GM21717 (cell line): ENCODE data around the gene CACTIN.

Experiments used
- ATAC-seq: cut with Tn5 transposase; IDR thresholded peaks from one replicate; pipeline ENCODE4 v1.9.1; 2021; ENCODE audit warnings: mild to moderate bottlenecking, moderate library complexity; ENCODE audit not compliant: unreplicated experiment

CACTIN gene

DNA sequence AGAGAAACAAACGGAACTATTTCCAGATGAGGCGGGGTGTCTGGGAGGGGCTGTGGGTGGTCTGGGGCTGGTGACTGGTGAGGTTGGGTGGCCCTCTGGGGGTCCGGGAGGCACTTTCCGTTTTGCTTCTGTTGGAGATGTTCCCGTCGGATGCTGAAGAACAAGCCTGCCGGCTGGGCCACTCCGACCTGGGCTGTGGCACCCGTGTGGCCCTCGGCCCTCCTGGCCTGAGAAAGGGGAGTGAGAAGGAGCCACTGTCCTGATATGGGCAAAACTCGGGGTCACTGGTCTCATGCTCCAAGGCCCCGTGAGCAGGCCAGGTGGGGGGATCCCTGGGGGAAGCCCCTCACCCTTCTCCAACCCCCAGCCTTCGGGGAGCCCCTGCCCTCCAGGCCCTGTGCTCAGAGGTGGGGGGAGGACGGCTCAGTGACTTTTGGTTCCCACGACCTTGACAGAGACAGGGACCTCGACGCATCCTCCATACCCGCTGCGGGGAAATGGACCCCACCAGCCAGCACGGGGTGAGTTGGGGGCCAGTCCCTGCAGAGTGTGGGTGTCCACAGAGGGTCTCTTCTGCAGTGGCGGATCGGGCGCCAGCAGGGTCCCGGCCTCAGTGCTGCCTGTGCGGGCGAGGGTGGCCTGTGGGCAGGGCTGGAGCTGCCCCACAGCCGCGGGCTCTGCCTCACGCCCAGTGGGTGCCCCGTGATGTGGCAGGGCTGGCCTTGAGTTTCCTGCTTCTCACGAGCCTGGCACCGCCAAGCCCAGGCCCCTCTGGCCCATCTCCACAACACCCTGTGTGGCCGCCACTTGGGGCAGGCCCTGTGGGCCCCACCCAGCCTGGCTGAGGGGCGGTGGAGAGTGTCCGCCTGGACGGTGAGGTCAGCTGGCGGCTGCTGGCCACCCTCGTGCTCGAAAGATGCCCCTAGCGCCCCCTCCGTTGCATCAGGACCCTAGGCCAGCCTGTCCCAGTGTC lies 15.6 kb downstream of the CACTIN start:
- ATAC-seq: no peak

DNA sequence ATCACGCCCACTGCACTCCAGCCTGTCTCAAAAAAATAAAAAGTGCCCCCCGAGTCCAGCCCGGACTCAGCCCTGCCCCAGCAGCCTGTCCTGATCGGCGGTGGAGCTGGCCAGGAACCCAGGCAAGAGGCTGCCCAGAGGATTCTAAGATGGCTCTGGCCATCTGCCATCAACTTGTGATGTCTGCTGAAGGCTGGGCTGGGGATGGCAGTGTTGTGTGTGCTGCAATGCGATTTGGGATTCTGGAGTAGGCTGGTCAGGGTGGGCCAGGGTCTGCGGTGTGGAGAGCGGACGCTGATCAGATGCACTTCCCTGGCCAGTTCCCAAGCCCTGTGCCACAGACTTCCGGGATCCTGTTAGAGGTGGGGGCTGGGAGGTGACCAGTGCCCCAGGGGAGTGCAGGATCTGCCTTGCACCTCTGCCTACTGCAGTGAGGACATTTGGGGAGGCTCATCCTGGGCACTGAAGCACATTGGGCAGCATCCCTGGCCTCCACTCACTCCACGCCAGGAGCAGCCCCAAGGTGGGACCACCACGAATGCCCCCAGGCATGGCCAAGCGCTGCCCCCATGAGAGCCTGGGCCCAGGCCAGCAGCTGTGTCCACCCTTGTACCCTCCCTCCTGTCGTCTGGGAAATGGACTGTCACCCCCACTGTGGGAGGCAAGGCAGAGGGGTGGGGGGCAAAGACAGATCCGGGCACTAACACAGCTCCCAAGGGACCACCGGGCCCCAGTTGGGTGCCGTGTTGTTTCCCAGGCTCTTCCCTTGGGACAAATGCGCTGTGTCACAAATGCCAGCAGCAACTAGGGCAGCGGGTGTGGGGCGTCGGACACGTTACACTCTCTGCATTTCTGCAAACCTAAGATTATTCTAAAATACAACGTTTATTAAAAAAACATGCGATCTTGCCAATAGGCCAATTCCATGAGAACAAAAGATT lies 16.5 kb downstream of the CACTIN start:
- ATAC-seq: no peak

DNA sequence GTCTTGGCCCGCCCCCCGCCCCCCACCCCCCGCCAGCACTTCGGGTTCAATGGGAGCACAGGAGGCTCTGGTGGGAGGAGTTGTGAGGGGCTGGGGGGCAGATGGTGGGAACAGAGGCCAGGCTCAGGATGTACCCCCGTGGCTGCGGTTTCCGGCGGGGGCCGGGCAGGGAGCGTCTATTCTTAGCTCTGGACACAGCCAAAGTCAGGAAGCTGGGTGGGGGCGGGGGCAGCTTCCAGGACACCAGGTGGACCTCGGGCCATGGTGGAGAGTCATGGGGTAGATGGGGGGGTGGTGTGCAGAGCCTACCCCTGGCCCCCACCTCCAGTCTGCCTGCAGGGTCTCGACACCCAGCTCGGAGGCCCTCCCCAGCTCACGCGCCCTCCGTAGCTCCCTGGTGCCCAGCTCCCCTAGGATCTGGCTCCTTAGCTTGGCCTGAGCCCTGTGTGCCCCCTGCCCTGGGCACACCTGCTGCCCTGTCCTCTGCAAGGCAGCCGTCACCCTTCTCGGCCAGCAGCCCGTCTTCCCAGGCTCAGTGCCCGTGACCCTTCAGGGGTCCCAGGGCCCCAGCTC lies 17.8 kb downstream of the CACTIN start:
- ATAC-seq: no peak

DNA sequence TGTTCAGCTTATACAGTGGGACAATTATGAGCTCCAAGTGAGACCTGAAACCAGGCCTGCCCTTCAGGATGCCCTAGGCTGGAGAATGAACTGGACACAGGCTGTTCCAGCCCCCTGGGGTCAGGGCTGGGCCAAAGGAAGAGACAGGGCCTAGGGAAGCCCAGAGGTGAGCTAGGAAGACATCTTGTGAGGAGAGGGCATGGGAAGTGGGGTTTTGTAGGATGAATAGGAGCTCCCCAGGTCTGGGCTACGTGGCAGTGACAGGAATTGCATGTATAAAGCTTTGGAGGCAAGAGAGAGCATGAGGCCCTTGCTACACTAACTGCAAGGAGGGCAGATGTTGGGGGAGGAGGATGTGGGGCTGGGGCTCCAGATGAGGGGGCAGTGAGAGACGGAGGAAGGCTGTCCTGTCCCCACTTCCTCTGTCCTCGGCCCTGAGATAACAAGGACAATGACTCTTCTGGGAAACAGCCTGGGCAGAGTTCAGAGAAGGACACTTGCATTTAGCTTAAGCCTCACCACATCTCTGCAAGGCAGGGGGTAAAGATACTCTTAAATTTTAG lies 18.4 kb downstream of the CACTIN start:
- no peak for ATAC-seq

DNA sequence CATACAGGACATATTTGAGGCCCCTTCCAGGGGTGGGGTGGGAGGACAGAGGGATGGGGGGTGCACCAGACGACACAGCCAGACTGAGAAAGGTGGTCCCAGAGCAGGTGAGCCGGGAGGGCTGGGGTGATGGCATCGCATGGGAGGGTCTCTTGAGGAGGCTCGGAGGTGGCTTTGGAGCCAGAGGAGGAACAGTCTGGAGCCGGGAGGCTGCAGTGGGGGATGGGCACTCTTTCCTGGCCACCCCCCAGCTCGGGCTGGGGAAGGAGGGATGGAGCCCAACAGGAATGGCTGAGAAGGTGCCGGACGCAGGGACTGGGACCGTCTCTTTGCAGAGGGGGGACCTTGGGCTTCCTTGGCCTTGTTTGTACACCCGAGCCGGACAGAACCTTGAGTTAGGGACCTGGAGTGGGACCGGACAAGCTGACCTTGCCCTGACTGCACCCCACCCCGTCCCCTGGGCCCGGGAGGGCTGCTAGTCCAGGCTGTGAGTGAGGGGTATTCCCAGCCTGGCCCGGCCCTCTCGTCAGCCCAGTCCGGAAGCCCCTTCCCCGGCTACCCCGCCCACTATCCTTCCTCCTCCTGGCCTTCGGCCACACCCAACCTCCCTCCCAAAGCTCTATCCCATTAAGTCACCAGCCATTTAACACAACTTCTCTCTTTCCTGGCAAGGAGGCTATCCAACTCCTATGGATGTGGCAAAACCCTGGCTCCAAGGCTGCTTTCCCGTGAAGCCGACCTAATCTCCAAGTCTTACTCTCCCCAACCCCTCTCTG lies 19.1 kb downstream of the CACTIN start:
- no peak for ATAC-seq

DNA sequence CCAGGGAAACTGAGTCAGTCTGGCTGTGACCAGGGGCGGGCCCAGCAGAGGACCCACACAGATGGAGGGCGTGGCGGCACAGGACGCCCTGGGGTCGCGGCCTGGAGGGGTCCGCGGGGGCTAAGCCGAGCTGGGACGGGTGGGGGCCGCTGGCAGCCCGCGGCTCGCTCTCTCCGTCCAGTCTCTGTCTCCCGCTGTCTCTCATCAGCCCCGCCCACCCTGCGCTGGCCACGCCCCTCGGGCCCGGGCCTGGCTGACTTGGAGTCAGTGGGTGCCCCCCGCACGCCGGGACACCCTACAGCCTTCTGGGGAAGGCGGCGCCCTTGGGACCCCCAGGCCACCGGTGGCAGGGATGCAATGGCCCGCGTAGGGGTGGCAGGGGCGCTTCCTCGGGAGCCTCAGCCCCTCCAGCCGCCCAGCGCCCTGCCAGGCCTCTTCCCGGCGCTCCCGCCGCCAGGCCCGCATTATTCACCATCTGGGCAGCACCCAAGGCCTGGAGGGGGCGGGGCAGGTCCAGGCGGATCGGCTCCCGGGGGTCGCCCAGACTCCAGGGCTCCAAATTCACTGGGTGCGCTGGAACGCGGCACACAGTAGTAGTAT lies 19.8 kb downstream of the CACTIN start, which contains the start of gene TBXA2R:
Gene TBXA2R (minus strand): TSS at position 186 of the 600 bp plus-strand sequence. CDS start 6,241 bp downstream, outside the sequence.
- no peak for ATAC-seq

DNA sequence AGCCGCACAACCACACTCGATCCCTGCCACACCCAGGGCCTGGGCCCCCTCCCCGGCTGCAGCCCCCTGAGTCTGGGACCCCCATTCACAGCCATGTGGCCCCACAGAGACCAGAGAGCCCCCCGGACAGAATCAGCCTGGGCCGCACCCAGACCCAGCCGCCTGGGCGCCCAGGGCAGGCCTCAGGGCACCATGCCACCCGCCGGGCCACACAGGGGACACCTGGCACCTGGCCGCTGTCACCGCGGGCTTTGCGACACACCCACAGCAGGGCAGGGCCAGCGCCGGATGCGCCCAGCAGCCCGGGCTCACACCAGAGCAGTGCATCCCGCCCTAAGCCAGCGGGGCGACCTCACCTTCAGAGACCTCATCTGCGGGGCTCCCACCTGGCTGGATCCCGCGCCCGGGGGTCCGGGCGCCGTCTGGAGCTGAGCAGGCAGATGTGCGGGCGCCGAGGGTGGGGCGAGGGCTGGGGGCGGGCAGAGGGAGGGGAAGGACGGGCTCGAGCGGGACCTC lies 20.4 kb downstream of the CACTIN start:
- ATAC-seq: no peak

DNA sequence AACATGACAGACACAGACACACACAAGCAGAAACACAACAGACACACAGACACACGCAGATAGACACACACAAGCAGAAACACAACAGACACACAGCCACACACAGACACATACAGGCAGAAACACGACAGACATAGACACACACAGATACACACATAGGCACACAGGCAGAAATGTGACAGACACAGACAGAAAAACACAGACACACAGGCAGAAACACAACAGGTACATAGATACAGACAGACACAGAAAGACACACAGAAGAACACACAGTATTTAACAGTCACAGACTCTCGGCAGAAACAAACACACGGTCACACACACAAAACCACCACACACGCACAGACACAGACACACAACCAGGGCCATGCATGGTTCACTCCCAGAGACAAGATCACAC lies 20.8 kb downstream of the CACTIN start:
- no peak for ATAC-seq

DNA sequence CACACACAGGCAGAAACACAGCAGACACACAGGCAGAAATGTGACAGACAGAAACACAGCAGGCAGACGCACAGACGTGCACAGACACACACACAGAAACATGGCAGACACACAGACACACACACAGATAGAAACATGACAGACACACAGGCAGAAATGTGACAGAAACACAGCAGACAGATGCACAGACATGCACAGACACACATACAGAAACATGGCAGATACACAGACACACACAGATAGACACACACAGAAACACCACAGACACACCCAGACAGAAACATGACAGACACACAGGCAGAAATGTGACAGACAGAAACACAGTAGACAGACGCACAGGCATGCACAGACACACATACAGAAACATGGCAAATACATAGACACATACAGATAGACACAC lies 21.2 kb downstream of the CACTIN start:
- no peak for ATAC-seq

DNA sequence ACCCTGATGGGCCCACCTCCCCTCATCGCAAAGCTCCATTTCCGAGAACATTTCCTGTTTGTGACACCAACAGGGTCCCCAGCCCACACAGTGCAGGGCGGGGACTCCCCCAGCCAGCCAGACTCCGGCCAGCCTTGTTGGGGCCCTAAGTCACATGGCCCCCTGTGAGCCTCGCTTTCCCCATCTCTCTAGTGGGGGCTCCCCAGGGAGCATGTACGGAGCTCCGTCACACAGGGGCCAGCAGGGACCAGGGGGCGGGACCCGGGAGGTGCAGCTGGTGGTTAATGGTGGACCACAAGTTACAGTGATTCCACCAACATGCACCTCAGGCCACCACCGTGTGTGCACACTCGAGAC lies 21.6 kb downstream of the CACTIN start:
- ATAC-seq: no peak

DNA sequence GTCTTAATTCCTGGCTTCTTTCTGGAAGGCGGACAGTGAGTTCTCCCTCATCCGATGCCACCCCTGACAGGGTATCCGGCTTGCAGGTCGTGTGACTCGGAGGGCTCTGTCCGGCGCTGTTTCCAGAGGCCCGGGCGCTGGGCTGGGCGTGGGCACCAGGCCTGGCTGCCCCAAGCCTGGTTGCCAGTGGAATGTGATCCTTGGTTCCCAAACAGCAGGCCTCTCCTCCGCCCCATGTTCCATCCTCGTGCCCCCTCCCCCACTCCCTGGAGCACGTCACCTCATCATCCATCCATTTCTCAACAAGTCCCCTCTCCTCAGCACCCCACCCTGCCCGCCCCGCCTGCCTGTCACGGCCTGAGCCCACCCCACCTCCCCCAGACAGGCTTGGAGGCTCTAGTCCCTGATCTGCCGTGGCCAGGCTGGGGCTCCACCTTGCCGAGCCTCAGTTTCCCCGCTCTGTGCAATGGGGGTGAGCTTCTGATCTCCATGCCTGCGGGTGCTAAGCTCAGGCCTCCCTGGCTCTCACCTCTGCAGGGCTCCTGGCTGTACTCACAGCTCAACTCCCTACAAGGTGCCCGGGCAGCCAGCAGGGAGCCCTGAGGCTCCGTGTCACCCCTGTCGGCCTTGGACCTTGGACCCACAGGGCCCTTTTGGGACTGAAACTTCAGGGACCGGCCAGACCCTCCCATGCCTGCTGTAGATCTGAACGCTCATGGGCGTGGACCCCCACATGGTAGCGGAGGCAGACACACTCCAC lies 22.2 kb downstream of the CACTIN start:
- ATAC-seq: no peak

DNA sequence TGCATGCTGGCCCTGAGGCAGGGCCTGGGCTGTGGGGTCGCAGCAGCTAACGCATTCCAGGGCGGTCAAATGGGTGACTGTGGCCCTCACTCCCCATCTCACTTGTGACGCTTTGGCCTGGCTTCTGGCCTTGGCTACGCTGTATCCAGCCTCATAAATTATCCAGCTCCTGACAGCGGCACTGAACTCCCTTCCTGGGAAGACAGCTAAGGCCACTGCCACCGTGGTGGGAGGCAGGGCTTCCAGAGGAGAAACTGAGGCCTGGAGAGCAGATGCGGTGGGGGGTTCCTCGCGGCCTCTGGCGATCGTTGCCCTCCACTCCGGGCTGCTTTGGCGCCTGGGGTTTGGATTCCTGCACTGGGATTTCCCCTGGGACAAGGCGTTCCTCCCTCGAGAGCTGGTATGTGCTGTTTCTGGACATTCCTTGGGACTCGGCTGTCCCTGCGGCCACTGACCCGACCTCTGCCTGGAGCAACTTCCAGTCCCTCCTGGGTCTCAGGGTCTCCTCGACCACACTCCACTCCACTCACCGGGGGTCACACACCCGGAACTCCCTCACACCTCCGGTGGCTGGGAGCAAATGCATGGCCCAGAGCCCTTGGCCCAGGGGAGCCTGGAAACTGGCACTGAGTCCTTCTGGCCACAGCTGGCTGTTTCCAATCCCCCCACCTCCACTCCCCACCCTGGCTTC lies 23.3 kb downstream of the CACTIN start:
- no peak for ATAC-seq

DNA sequence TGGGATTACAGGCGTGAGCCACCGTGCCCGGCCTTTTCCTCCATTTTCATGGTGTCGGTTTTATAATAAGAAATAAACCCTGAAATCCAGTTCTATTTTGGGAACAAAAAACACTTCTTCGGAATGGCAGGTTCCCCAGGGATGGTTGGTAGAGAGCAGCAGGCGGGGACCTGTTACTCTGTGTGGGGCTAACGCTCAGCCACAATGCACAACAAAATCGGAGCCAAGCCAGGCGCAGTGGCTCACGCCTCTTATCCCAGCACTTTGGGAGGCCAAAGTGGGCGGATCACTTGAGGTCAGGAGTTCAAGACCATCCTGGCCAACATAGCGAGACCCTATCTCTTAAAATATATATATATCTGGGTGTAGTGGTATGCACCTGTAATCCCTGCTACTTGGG lies 25.6 kb downstream of the CACTIN start:
- no peak for ATAC-seq

DNA sequence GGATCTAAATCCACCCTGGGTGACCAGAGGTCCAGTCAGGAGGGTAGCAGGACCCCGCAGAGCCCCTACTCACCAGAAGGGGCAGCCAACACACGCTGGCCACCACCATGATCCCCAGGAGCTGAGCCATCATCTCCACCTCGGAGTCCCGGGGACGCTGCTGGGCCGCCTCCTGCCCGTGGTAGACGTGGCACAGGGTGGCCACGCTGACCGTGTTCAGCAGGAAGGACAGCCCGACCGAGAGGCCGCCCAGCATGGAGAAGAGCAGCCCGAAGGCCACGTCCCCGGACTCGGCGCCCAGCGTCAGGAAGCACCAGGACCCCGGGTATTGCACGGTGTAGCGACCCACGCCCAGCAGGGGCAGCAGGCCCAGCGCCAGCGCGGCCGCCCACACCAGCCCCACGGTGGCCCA lies 26.8 kb downstream of the CACTIN start:
- ATAC-seq: no peak

DNA sequence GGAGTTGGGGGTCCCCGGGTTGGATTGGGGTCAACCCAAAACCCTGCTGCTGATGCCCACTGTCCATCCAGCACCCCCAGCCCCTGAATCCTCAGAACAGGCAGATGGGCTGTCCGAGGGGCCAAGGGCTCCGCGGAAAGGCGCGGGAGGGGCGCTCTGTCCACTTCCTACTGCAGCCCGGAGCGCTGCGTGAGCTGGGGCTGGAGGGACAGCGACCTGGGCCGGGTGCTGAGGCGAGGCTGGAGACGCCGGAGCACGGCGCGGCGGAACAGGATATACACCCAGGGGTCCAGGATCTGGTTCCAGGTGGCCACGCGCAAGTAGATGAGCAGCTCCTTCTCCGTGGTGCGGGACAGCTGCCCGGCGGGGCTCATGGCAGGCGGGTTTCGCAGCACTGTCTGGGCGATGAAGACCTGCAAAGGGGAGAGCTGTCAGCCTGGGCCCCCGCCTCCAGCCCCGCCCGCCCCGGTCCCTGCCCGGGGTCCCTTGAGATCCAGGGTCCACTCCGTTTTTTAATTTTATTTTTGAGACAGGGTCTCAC lies 31.0 kb downstream of the CACTIN start:
- ATAC-seq: no peak

DNA sequence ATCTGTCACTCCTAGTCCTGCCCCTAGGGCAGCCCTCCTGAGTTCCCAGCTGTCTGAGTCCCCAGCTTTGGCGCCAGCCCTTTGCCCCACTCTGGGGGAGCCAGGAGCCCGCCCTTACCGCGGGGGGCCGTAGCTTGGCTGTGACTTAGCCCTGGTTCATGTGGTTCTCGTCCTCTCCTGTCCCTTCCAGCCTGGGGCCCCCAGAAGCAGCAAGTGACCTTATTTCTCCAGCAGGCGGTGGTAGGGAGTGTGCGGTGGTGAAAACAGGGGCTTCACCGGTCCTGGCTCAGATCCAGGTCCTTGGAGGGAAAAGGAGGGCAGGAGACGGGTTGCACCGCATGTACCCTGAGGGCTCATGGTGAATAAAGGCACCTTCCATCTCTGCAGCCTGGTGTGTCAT lies 33.4 kb downstream of the CACTIN start:
- no peak for ATAC-seq

DNA sequence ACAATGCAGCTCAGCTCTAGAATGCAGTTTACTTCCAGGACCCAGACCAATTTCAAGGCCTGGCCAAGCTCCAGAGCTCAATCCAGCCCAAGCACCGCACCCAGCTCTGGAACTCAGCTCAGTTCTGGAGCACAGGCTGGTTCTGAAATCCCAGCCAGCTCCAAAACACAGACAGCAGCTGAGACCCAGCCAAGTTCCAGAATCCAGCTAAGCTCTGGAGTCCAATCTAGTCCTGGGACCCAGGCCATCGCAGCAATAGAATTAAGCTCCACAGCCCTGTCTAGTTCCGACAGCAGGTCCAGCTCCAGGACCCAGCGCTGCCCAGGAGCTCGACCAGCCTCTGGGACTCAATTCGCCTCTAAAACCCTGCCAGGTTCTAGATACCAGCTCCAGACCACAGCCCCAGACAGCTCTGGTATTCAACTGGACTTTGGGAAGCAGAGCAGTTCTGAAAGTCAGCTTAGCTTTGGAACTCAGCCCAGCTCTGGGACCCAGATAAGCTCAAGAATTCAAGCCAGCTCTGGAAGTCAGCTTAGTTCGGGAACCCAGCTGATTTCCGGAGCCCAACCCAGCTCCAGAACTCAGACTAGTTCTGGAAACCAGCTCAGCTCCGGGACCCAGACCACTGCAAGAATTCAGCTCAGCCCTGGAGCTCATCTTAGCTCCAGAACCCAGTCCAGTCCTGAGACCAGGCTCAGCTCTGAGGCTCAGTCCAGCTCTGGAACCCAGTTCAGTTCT lies 34.5 kb downstream of the CACTIN start:
- ATAC-seq: no peak
